DOHH2 (cell line): Measurements from ENCODE around the gene ETV7.

Source experiments
- H3F3A ChIP-seq: fragments of 200-600 bp; sonication (generic), shearing (Covaris generic); 2 replicates; pipeline ENCODE4 v1.6.0; 2016; ENCODE audit warnings: antibody characterized with exemption, mild to moderate bottlenecking; ENCODE audit not compliant: control insufficient read depth, insufficient read depth
- H3K27ac ChIP-seq: fragments of 200-600 bp; sonication (generic); 2 replicates; pipeline ENCODE4 v1.5.1; 2014; ENCODE audit warnings: low read depth, mild to moderate bottlenecking, low read length, moderate library complexity
- H3K27me3 ChIP-seq: fragments of 200-600 bp; sonication (generic); 2 replicates; pipeline ENCODE4 v1.6.1; 2014; ENCODE audit warnings: mild to moderate bottlenecking, low read length, mixed read lengths; ENCODE audit not compliant: control insufficient read depth
- H3K36me3 ChIP-seq: fragments of 200-600 bp; sonication (generic); 2 replicates; pipeline ENCODE4 v1.6.1; 2014; ENCODE audit warnings: mild to moderate bottlenecking, low read length, moderate library complexity, mixed read lengths; ENCODE audit not compliant: control insufficient read depth
- H3K4me1 ChIP-seq: fragments of 200-600 bp; sonication (generic); 2 replicates; pipeline ENCODE4 v1.6.1; 2014; ENCODE audit warnings: mild to moderate bottlenecking, low read length, mixed read lengths; ENCODE audit not compliant: control insufficient read depth
- H3K4me2 ChIP-seq: fragments of 200-600 bp; sonication (generic); 2 replicates; pipeline ENCODE4 v1.6.0; 2014; ENCODE audit warnings: mild to moderate bottlenecking, low read length, moderate library complexity
- H3K4me3 ChIP-seq: fragments of 200-600 bp; sonication (generic); 2 replicates; pipeline ENCODE4 v1.5.1; 2014; ENCODE audit warnings: mild to moderate bottlenecking, low read length, mixed read lengths
- H3K79me2 ChIP-seq: fragments of 200-600 bp; sonication (generic); 2 replicates; pipeline ENCODE4 v1.6.1; 2014; ENCODE audit warnings: mild to moderate bottlenecking, low read length, mixed read lengths; ENCODE audit not compliant: control insufficient read depth
- H3K9me2 ChIP-seq: fragments of 200-600 bp; sonication (generic); replicated peaks from 2 replicates; pipeline ENCODE4 v1.6.1; 2014; ENCODE audit warnings: mild to moderate bottlenecking, low read length, mixed read lengths; ENCODE audit not compliant: control insufficient read depth
- H3K9me3 ChIP-seq: fragments of 200-600 bp; sonication (generic); 2 replicates; pipeline ENCODE4 v1.6.1; 2014; ENCODE audit warnings: antibody characterized with exemption, low read length, mixed read lengths; ENCODE audit not compliant: control insufficient read depth, insufficient read depth
- H4K20me1 ChIP-seq: fragments of 200-600 bp; sonication (generic); 2 replicates; pipeline ENCODE4 v1.6.0; 2014; ENCODE audit warnings: low read depth, mild to moderate bottlenecking, antibody characterized with exemption, low read length, moderate library complexity; ENCODE audit not compliant: control insufficient read depth, insufficient read depth
- CTCF ChIP-seq: fragments of 200-600 bp; sonication (generic); IDR thresholded peaks from one replicate; pipeline ENCODE4 v1.5.1; 2014; ENCODE audit warnings: antibody characterized with exemption, mild to moderate bottlenecking, low read depth, low read length; ENCODE audit not compliant: poor library complexity, severe bottlenecking
- EZH2phosphoT487 ChIP-seq: fragments of 200-600 bp; sonication (generic); IDR thresholded peaks from 2 replicates; pipeline ENCODE4 v1.6.1; 2017; ENCODE audit warnings: borderline replicate concordance, mild to moderate bottlenecking, antibody characterized with exemption, low read length, moderate library complexity, mixed read lengths

The ETV7 gene

DNA sequence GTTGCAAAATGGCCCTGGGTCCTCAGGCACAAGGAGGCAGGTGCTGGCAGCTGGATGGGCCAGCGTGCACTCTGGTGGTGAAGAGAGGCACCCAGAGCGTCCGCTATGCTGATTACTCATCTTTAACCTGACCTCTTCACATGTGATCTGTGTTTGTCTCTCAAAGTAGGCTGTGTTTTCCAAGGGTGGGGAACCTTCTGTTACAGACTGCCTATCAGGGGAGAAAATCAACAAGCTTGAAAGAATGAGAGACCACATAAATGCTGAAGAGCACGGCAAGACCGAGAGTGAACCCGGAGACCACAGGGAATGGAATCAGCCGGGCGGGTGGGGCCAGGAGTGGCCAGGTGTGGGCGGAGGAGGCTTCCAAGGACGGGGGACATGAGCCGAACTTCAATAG is 67.0 kb downstream of the ETV7 start:
- Histone ChIP-seq H3K79me2 (no peaks in the 10 kb centered on the region), H3K36me3 (no peaks in the 10 kb centered on the region), H4K20me1 (no peaks in the 10 kb centered on the region), H3K4me1 (no peaks in the 10 kb centered on the region), H3F3A (no peaks in the 10 kb centered on the region), H3K4me3 (no peak overlapping the region), H3K9me3 (no peaks in the 10 kb centered on the region), H3K27me3 (no peaks in the 10 kb centered on the region; the same call in 1 of the 2 replicates), H3K9me2 (no peaks in the 10 kb centered on the region), H3K4me2 (no peak overlapping the region), H3K27ac (no peak overlapping the region)
- TF ChIP-seq CTCF (no peak), EZH2phosphoT487 (no peak)

GRCh38 chr6:36319821-36320220 is 67.6 kb downstream of the ETV7 start:
- Histone ChIP-seq H3K27ac (no peak overlapping the region), H3K4me3 (no peak overlapping the region), H3K36me3 (no peaks in the 10 kb centered on the region), H3K4me1 (peaks cover under 1% of the 10 kb centered on the region; the same call in 1 of the 2 replicates), H3K9me2 (no peaks in the 10 kb centered on the region), H4K20me1 (no peaks in the 10 kb centered on the region), H3F3A (no peaks in the 10 kb centered on the region), H3K4me2 (no peak overlapping the region), H3K9me3 (no peaks in the 10 kb centered on the region), H3K27me3 (no peaks in the 10 kb centered on the region; the same call in 1 of the 2 replicates), H3K79me2 (no peaks in the 10 kb centered on the region)
- TF ChIP-seq EZH2phosphoT487 (no peak), CTCF (no peak)

GRCh38 chr6:36319436-36319762 is 68.1 kb downstream of the ETV7 start:
- peaks cover 4% of the 10 kb centered on the region for H3K4me1 ChIP-seq
- no peak overlapping the region for H3K4me2 ChIP-seq

More at GRCh38 chr6:36319436-36319762, 68.1 kb downstream of the ETV7 start:
- H3K9me3 ChIP-seq, result no peaks in the 10 kb centered on the region
- H3K27ac ChIP-seq, result no peak overlapping the region
- H3F3A ChIP-seq, result no peaks in the 10 kb centered on the region
- no peak overlapping the region for H3K4me3 ChIP-seq
- H3K9me2 ChIP-seq, result no peaks in the 10 kb centered on the region
- H3K27me3 ChIP-seq, result no peaks in the 10 kb centered on the region; the same call in 1 of the 2 replicates
- no peaks in the 10 kb centered on the region for H3K79me2 ChIP-seq
- TF ChIP-seq CTCF, result no peak
- no peak for TF ChIP-seq EZH2phosphoT487
- no peaks in the 10 kb centered on the region for H4K20me1 ChIP-seq
- no peaks in the 10 kb centered on the region for H3K36me3 ChIP-seq
